GM10248 (cell line): ENCODE results near the gene CHFR.
"Not testable (repeated sequence)": the region's sequence is repeated elsewhere in the genome, so short reads cannot be mapped to it uniquely, and the experiment has no call there.

Experiments used
- CTCF ChIA-PET: fragments of 300-600 bp; sonication (Branson Sonifier 250); formaldehyde crosslinking; extraction: SDS; loops from one replicate; lab custom pipeline; 2021; ENCODE audit warnings: antibody characterized with exemption; lab: Yijun Ruan, JAX
- POLR2A ChIA-PET: fragments of 350-650 bp; sonication (Branson Sonifier 250); formaldehyde crosslinking; extraction: SDS; loops from one replicate; lab custom pipeline; 2020; ENCODE audit warnings: antibody characterized with exemption; lab: Yijun Ruan, JAX
- DNase-seq: peaks from one replicate; pipeline ENCODE4 v3.0.0; 2012; ENCODE audit errors: extremely low spot score
- CTCF ChIP-seq: IDR thresholded peaks from 2 replicates; pipeline ENCODE4 v1.5.1; 2012; ENCODE audit warnings: mild to moderate bottlenecking, low read depth; ENCODE audit errors: extremely low read depth, missing control alignments, control extremely low read depth

CHFR gene

GRCh38 chr12:132803888-132804287 is 83.5 kb downstream of the CHFR start:
- ChIA-PET CTCF (no interaction called here), POLR2A (no interaction called here)
- TF ChIP-seq CTCF = no peak
- DNase-seq = no peak

DNA sequence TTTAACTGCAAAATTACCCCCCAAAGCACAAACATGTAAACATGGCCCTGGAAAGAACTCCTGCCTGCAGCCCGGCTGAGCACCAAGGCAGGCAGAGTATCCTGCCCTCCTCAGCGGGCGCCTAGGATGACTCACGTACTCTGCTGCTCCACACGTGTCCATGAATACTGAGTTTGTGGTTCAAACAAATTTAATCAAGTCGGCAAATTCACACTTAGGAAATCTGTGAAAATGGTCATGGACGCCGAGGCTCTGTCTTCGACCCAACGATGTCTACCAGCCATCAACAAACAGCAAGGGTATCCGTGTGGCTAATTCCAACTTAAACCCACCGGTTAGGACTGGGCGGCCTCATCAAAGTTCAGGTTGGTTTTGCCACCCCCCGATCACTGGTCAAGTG is 84.3 kb downstream of the CHFR start:
- POLR2A ChIA-PET = no interaction called here
- TF ChIP-seq CTCF = no peak
- CTCF ChIA-PET = no interaction called here
- no peak for DNase-seq

GRCh38 chr12:132801741-132802140 is 85.7 kb downstream of the CHFR start:
- POLR2A ChIA-PET = no interaction called here
- no peak for DNase-seq
- no peak for TF ChIP-seq CTCF
- CTCF ChIA-PET = no interaction called here

DNA sequence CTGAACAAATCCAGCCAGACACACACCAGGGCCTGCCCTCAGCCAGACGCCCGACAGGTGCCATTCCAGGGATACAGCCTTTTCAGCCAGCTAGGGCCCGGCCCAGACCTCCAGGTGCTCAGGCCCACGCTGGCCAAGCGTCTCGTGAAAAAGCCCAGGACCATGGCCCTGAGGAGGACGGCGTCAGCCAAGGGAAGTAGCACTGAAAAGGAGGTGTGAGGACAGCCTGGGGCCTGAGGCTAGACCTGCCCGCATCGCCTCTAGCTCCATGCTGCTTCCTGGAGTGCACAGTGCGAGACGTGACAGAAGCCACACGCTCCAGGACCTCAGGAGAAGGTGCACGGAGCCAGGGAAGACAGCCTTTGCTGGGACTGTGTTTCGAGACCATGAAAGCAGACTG is 88.6 kb downstream of the CHFR start:
- no peak for TF ChIP-seq CTCF
- CTCF ChIA-PET = no interaction called here
- POLR2A ChIA-PET = no interaction called here
- no peak for DNase-seq

GRCh38 chr12:132797820-132798570 is 89.4 kb downstream of the CHFR start:
- CTCF ChIA-PET = no interaction called here
- TF ChIP-seq CTCF = no peak
- DNase-seq = no peak
- POLR2A ChIA-PET = no interaction called here

DNA sequence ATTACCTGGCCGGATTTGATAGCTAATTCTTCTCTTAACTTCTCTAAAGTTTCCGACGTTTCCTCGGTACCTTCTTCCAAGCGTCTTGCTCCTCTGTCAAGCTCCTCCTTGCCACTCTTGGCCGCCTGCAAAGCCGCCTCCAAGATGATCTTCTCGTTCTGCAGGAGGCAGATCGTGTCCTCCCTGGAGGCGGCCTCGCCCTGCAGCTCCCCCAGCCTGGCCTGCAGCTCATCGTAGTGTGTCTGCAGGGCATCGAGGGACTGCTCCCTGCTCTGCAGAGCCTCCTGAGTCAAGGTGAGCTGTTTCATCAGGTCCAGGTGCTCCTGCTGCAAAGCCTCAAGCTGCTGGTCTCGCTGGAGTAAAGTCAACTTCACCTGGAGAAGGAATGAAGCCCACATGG is 91.6 kb downstream of the CHFR start:
- no peak for DNase-seq
- no peak for TF ChIP-seq CTCF
- ChIA-PET CTCF (interaction anchor here (0.8 to 2.2 kb wide), 3 partner anchors 11 to 27 kb away, joined by 3 to 5 read pairs (median 4); no protein-coding TSS in a partner anchor), POLR2A (no interaction called here)

- CTCF ChIA-PET, DNase-seq, POLR2A ChIA-PET: not testable (repeated sequence)
Measured at GRCh38 chr12:132791940-132792339, 95.5 kb downstream of the CHFR start.
